Stimulated activated CD8-positive, alpha-beta memory T cell treated with anti-CD3 and anti-CD28 coated beads, Interleukin-12 subunit alpha, Interleukin-12 subunit beta, amount 100 ng/mL, for 24 hours (primary cell): Measurements from ENCODE around the gene CLRN2.

Experiments
- DNase-seq: peaks from one replicate; pipeline ENCODE4 v3.0.0-alpha.2; 2020; ENCODE audit errors: extremely low read depth

The CLRN2 gene

GRCh38 chr4:17514865-17515264 lies at the start of gene CLRN2:
TSS of gene CLRN2 (plus strand) at chr4:17515165. CDS start at chr4:17515267, 102 bp downstream.
- no peak for DNase-seq

GRCh38 chr4:17468619-17469221 lies 46.2 kb upstream of the CLRN2 start:
- no peak for DNase-seq

GRCh38 chr4:17469931-17470674 lies 44.9 kb upstream of the CLRN2 start:
- DNase-seq: no peak

GRCh38 chr4:17475481-17475880 lies 39.5 kb upstream of the CLRN2 start:
- DNase-seq: no peak

GRCh38 chr4:17476853-17477252 lies 38.1 kb upstream of the CLRN2 start:
- DNase-seq: no peak

- no peak for DNase-seq
These were observed 37.0 kb upstream of the CLRN2 start for GRCh38 chr4:17477774-17478472.

- DNase-seq: no peak
These were observed 34.6 kb upstream of the CLRN2 start for GRCh38 chr4:17480210-17480927.

GRCh38 chr4:17480955-17481354 lies 34.0 kb upstream of the CLRN2 start:
- no peak for DNase-seq

GRCh38 chr4:17482716-17483115 lies 32.2 kb upstream of the CLRN2 start:
- no peak for DNase-seq

- no peak for DNase-seq
These were observed 25.8 kb upstream of the CLRN2 start for GRCh38 chr4:17489123-17489522.

- DNase-seq: no peak
These were observed 25.2 kb upstream of the CLRN2 start for GRCh38 chr4:17489721-17490120.

GRCh38 chr4:17490575-17491059 lies 24.3 kb upstream of the CLRN2 start:
- DNase-seq: no peak

- DNase-seq: no peak
These were observed 23.8 kb upstream of the CLRN2 start for GRCh38 chr4:17491196-17491595.

- DNase-seq: no peak
These were observed 22.8 kb upstream of the CLRN2 start for GRCh38 chr4:17492058-17492741.

- DNase-seq: no peak
These were observed 22.1 kb upstream of the CLRN2 start for GRCh38 chr4:17492876-17493275.

- DNase-seq: no peak
These were observed 21.3 kb upstream of the CLRN2 start for GRCh38 chr4:17493619-17494018.

- no peak for DNase-seq
These were observed 20.4 kb upstream of the CLRN2 start for GRCh38 chr4:17494258-17495190.

GRCh38 chr4:17497890-17498523 lies 17.0 kb upstream of the CLRN2 start:
- no peak for DNase-seq

- no peak for DNase-seq
These were observed 14.4 kb upstream of the CLRN2 start for GRCh38 chr4:17500574-17500973.

- no peak for DNase-seq
These were observed 12.2 kb upstream of the CLRN2 start for GRCh38 chr4:17502756-17503155.
